GM18505 (cell line): ENCODE data around the gene EFNB2.

ENCODE experiments used
- ATAC-seq: cut with Tn5 transposase; IDR thresholded peaks from one replicate; pipeline ENCODE4 v1.9.1; 2021; ENCODE audit not compliant: unreplicated experiment
- POLR2A ChIP-seq: IDR thresholded peaks from 4 replicates; pipeline ENCODE4 v1.6.1; 2011; ENCODE audit warnings: borderline replicate concordance; ENCODE audit not compliant: insufficient read depth, insufficient read length; ENCODE audit errors: extremely low read depth

The EFNB2 gene

GRCh38 chr13:106565127-106565775, 29.8 kb upstream of the EFNB2 start:
- ATAC-seq = no peak
- no peak for TF ChIP-seq POLR2A

GRCh38 chr13:106562301-106562700, 26.8 kb upstream of the EFNB2 start:
- ATAC-seq = no peak
- TF ChIP-seq POLR2A = no peak

- TF ChIP-seq POLR2A = peak; percentile 26
Observed at GRCh38 chr13:106561551-106562170, 26.2 kb upstream of the EFNB2 start.

GRCh38 chr13:106560821-106561220, 25.4 kb upstream of the EFNB2 start:
- no peak for ATAC-seq
- TF ChIP-seq POLR2A = no peak

More at GRCh38 chr13:106561551-106562170, 26.2 kb upstream of the EFNB2 start:
- ATAC-seq = peak; percentile 84

GRCh38 chr13:106558527-106558926, 23.1 kb upstream of the EFNB2 start:
- TF ChIP-seq POLR2A = no peak
- no peak for ATAC-seq

- TF ChIP-seq POLR2A = no peak
- ATAC-seq = no peak
Observed at GRCh38 chr13:106555631-106556328, 20.3 kb upstream of the EFNB2 start.

GRCh38 chr13:106551751-106552150, 16.3 kb upstream of the EFNB2 start:
- no peak for TF ChIP-seq POLR2A
- no peak for ATAC-seq

GRCh38 chr13:106551350-106551749, 15.9 kb upstream of the EFNB2 start:
- TF ChIP-seq POLR2A = no peak
- no peak for ATAC-seq

GRCh38 chr13:106550570-106551135, 15.2 kb upstream of the EFNB2 start:
- ATAC-seq = no peak
- no peak for TF ChIP-seq POLR2A

- TF ChIP-seq POLR2A = no peak
- no peak for ATAC-seq
Observed at GRCh38 chr13:106548064-106548696, 12.7 kb upstream of the EFNB2 start.

- no peak for TF ChIP-seq POLR2A
- no peak for ATAC-seq
Observed at GRCh38 chr13:106541826-106542225, 6.4 kb upstream of the EFNB2 start.

GRCh38 chr13:106540613-106541012, 5.2 kb upstream of the EFNB2 start:
- ATAC-seq = no peak
- no peak for TF ChIP-seq POLR2A

- no peak for ATAC-seq
Observed at GRCh38 chr13:106537521-106537920, 2.1 kb upstream of the EFNB2 start.

More at GRCh38 chr13:106537521-106537920, 2.1 kb upstream of the EFNB2 start:
- no peak for TF ChIP-seq POLR2A
